OCI-LY7 (cell line): ENCODE results near the gene ARMH4.

Source experiments
- CTCF ChIP-seq: fragments of 200-600 bp; sonication (generic); conservative IDR thresholded peaks from 2 replicates; pipeline ENCODE4 v1.5.1; 2014; ENCODE audit warnings: mild to moderate bottlenecking, antibody characterized with exemption, low read length, moderate library complexity, mixed read lengths
- EZH2phosphoT487 ChIP-seq: fragments of 200-600 bp; sonication (generic); IDR thresholded peaks from 2 replicates; pipeline ENCODE4 v1.6.1; 2018; ENCODE audit warnings: low read depth, borderline replicate concordance, mild to moderate bottlenecking, mixed run types, antibody characterized with exemption, low read length, moderate library complexity, mixed read lengths

- TF ChIP-seq EZH2phosphoT487 (no peak), CTCF (no peak)
Observed at GRCh38 chr14:58078471-58078870, 73.5 kb downstream of the ARMH4 start.
